ENCODE data around the gene PGGT1B. TPM values are rescaled to one million over a fixed set of nuclear protein-coding genes. Genes with fewer than 3 reads are reported as not detected.
A peak's percentile ranks its signal among the peaks of the same experiment; 100 is the strongest.

Gene PGGT1B
- total RNA-seq, result 10 to 100 TPM; 48.1 to 49.2 (median 49.2) TPM

GRCh38 chr5:115262321-115263077 lies at the start of gene PGGT1B:
Gene PGGT1B (minus strand): TSS chr5:115262877. CDS start chr5:115262851, 26 bp downstream.
- Mint-ChIP-seq H3K27me3 (ENCODE audit: low read depth) (no peaks in the 10 kb centered on the region), H3K36me3 (ENCODE audit: insufficient read depth) (peaks cover 6% of the 10 kb centered on the region), H3K9me3 (no peaks in the 10 kb centered on the region), H3K4me1 (ENCODE audit: low read depth) (peaks cover 41% of the 10 kb centered on the region), H3K4me3 (peak within 1 kb of the TSS; percentile 94)
- DNase-seq, result peak; percentile 63
- peak; percentile 98 for ATAC-seq

DNA sequence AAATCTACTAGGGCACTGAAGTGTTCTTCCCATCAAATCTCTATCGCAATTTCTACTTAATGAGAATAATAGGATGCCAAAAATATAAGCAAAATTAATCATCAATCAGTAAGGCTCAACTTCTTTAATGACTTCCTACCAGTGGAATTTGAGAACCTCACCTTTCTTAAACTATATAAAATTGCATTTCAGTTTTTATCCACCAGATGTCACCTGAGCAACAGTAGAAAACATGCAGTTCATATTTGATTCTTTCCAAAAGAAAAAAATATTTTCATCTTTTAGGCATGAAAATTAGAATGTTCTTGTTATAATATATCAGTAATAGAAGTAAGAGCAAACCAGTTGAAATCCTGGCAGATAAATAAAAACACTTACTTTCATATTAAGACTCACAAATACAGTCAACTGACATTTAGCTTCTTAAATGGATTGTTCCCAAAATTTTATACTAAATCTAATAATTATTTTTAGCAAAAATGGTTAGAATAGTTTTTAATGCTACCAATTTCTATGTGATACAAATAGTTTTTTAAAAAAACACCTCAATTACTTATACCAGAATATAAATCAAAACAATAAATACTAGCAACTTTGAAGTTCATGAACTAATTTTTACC lies 47.2 kb upstream of the PGGT1B start:
- no peak for ATAC-seq

GRCh38 chr5:115308815-115309214 lies 46.1 kb upstream of the PGGT1B start:
- H3K27me3 Mint-ChIP-seq (ENCODE audit: low read depth), result peaks cover 19% of the 10 kb centered on the region
- no peaks in the 10 kb centered on the region for H3K4me1 Mint-ChIP-seq (ENCODE audit: low read depth)
- no peak overlapping the region for H3K4me3 Mint-ChIP-seq
- DNase-seq (no peak), ATAC-seq (no peak)
- no peaks in the 10 kb centered on the region for H3K9me3 Mint-ChIP-seq
- H3K36me3 Mint-ChIP-seq (ENCODE audit: insufficient read depth), result no peaks in the 10 kb centered on the region

More for the DNA sequence above, 47.2 kb upstream of the PGGT1B start:
- H3K4me3 Mint-ChIP-seq, result no peak overlapping the region
- no peaks in the 10 kb centered on the region for H3K4me1 Mint-ChIP-seq (ENCODE audit: low read depth)
- no peaks in the 10 kb centered on the region for H3K9me3 Mint-ChIP-seq
- no peak for DNase-seq
- H3K27me3 Mint-ChIP-seq (ENCODE audit: low read depth), result peaks cover 19% of the 10 kb centered on the region
- H3K36me3 Mint-ChIP-seq (ENCODE audit: insufficient read depth), result no peaks in the 10 kb centered on the region

- Mint-ChIP-seq H3K27me3 (ENCODE audit: low read depth) (peaks cover 23% of the 10 kb centered on the region), H3K36me3 (ENCODE audit: insufficient read depth) (no peaks in the 10 kb centered on the region), H3K4me3 (no peak overlapping the region), H3K9me3 (no peaks in the 10 kb centered on the region), H3K4me1 (ENCODE audit: low read depth) (no peaks in the 10 kb centered on the region)
- no peak for DNase-seq
- no peak for ATAC-seq
Measured at GRCh38 chr5:115306011-115306536, 43.4 kb upstream of the PGGT1B start.

DNA sequence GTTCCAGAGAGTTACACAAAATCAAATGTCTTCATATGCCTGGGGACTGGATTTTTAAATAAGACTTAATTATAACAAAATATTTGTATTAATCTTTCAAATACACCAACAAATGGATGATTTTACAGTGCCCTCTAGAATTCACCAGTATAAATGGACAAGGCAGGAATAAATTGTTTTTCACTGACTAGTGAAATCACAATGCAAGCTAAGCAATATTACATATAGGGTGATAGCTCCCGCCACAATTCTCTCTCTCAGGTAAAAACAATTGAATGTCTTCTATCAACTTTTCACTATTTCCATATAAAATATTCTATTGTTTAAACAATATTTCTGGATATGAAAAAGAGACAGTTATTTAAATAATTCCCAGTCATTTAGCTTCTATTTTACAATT lies 41.8 kb upstream of the PGGT1B start:
- Mint-ChIP-seq H3K27me3 (ENCODE audit: low read depth) (peaks cover 23% of the 10 kb centered on the region), H3K4me1 (ENCODE audit: low read depth) (no peaks in the 10 kb centered on the region), H3K4me3 (no peak overlapping the region), H3K9me3 (no peaks in the 10 kb centered on the region), H3K36me3 (ENCODE audit: insufficient read depth) (no peaks in the 10 kb centered on the region)
- ATAC-seq (no peak), DNase-seq (no peak)

GRCh38 chr5:115298811-115299210 lies 36.1 kb upstream of the PGGT1B start:
- no peak overlapping the region for H3K4me3 Mint-ChIP-seq

DNA sequence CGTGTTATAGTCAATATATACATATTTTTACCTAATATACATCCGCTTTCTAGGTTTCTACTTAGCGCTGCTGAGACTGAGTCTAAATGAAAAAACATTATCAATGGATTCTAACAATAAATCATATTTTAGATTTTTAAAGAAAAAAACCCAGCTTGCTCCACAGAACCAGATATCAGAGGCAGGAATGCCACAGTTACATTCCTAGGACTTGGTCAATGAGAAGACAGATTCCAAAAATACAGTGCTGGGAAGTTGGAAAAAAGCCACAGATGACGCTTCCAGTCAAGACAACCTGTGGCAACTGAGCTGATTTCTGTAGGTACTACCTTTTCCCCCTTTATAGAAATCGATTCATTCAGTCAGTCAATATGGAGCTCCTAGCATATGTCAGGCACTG lies 34.4 kb upstream of the PGGT1B start:
- H3K36me3 Mint-ChIP-seq (ENCODE audit: insufficient read depth), result peaks cover 1% of the 10 kb centered on the region
- peak overlapping the region; percentile 40 for H3K4me3 Mint-ChIP-seq
- no peak for DNase-seq
- peaks cover 11% of the 10 kb centered on the region for H3K9me3 Mint-ChIP-seq
- H3K4me1 Mint-ChIP-seq (ENCODE audit: low read depth), result peaks cover 7% of the 10 kb centered on the region
- ATAC-seq, result no peak
- H3K27me3 Mint-ChIP-seq (ENCODE audit: low read depth), result peaks cover under 1% of the 10 kb centered on the region

More at GRCh38 chr5:115298811-115299210, 36.1 kb upstream of the PGGT1B start:
- Mint-ChIP-seq H3K36me3 (ENCODE audit: insufficient read depth) (no peaks in the 10 kb centered on the region), H3K27me3 (ENCODE audit: low read depth) (peaks cover 7% of the 10 kb centered on the region), H3K9me3 (no peaks in the 10 kb centered on the region), H3K4me1 (ENCODE audit: low read depth) (peaks cover 7% of the 10 kb centered on the region)
- ATAC-seq (no peak), DNase-seq (no peak)

DNA sequence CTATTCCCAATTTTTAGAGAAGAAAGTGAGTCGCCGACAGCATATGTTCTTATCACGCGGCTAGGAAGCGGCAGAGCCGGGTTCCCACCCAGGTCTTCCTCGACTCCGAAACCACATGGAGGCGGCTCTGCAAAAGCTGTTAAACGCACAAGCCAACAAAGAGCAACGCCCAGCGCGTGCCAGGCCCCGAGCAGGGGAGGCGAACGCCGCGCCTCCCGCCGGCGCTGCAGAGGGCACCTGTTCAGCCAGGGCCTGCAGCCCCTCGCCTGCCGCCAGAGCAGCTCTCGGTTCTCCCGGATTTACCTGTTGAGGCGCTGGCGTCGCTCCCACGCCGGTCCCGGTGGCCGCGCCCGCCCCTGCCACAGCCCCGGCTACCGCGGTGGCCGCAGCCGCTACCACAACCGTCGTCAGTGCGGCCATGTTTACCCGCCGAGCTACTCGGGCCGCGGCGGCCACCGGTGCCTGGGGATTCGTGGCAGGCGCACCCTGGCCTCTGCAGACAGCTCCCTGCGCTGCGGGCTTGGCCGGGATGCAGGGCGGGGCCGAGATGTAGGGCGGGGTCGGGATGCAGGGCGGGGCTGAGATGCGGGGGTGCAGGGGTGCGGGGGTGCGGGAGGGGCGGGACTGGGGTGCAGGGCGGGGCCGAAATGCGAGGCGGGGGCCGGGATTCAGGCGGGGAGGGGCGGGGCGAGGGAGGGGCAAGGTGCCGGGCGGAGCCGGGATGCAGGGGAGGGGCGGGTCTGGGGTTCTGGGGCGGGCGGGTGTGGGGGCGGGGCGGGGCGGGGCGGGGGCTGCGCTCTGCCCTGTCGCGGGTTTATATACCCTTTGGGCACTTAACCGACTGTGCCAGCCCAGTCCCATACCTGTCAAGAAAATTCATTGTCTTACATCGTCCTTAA lies 33.7 kb upstream of the PGGT1B start, which contains the start of gene CCDC112:
Gene CCDC112 (minus strand): TSS at position 531 of the 899 bp plus-strand sequence. CDS start 111 bp downstream, at position 420.
- ATAC-seq (peak; percentile 91), DNase-seq (peak; percentile 80)
- peaks cover 6% of the 10 kb centered on the region for H3K36me3 Mint-ChIP-seq (ENCODE audit: insufficient read depth)
- peaks cover 3% of the 10 kb centered on the region for H3K27me3 Mint-ChIP-seq (ENCODE audit: low read depth)
- peak within 1 kb of the TSS; percentile 80 for H3K4me3 Mint-ChIP-seq
- peaks cover 7% of the 10 kb centered on the region for H3K4me1 Mint-ChIP-seq (ENCODE audit: low read depth)
- peaks cover 15% of the 10 kb centered on the region for H3K9me3 Mint-ChIP-seq

DNA sequence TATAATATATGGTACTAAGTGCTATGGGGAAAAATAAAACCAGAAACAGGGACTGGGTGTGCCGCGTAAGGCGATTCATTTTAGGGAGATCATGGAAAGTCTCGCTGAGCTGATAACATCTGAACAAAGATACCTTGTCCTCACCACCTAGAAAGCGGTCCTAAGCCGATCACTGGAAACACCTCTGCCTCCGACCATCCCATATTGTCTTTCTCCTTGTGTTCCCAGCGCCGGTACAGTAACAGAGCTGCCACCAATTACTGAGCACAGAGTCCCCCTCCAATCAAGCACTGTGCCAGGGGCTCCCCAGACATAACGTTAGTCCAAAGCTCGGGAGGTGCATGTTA lies 33.1 kb upstream of the PGGT1B start:
- Mint-ChIP-seq H3K9me3 (peaks cover 15% of the 10 kb centered on the region), H3K4me1 (ENCODE audit: low read depth) (peaks cover 7% of the 10 kb centered on the region), H3K27me3 (ENCODE audit: low read depth) (peaks cover 3% of the 10 kb centered on the region), H3K36me3 (ENCODE audit: insufficient read depth) (peaks cover 6% of the 10 kb centered on the region), H3K4me3 (peak overlapping the region; percentile 80)
- ATAC-seq, result no peak
- DNase-seq, result no peak

GRCh38 chr5:115291397-115291796 lies 28.7 kb upstream of the PGGT1B start:
- ATAC-seq (no peak), DNase-seq (no peak)
- Mint-ChIP-seq H3K27me3 (ENCODE audit: low read depth) (peaks cover 3% of the 10 kb centered on the region), H3K36me3 (ENCODE audit: insufficient read depth) (peaks cover 6% of the 10 kb centered on the region), H3K4me1 (ENCODE audit: low read depth) (peaks cover 7% of the 10 kb centered on the region), H3K9me3 (peaks cover 15% of the 10 kb centered on the region), H3K4me3 (no peak overlapping the region)

DNA sequence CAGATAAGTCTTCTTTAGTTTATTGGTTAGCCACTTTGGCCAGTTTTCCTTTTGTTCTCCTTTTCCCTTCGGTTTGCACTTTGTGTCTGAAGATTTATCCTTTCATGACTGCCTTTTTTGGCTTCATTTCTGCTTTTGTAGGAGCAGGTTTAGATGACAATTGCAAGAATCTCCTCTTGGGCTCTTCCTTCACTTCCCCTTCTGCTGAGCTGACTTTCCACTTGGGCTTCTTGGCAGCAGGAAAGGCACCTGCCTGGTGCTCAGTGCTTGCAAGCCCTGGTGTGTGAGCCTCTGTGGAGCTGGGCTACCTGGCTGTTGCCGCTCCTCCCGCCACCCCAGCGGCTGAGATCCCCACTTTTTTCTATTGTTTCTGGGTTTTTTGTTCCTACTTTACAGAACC lies 26.4 kb upstream of the PGGT1B start:
- DNase-seq (no peak), ATAC-seq (no peak)
- Mint-ChIP-seq H3K4me3 (no peak overlapping the region), H3K27me3 (ENCODE audit: low read depth) (peaks cover 3% of the 10 kb centered on the region), H3K36me3 (ENCODE audit: insufficient read depth) (peaks cover 11% of the 10 kb centered on the region), H3K4me1 (ENCODE audit: low read depth) (no peaks in the 10 kb centered on the region), H3K9me3 (peaks cover 15% of the 10 kb centered on the region)

- Mint-ChIP-seq H3K4me1 (ENCODE audit: low read depth) (no peaks in the 10 kb centered on the region), H3K36me3 (ENCODE audit: insufficient read depth) (peaks cover 5% of the 10 kb centered on the region), H3K4me3 (no peak overlapping the region), H3K27me3 (ENCODE audit: low read depth) (no peaks in the 10 kb centered on the region), H3K9me3 (no peaks in the 10 kb centered on the region)
- DNase-seq (no peak), ATAC-seq (no peak)
Measured at GRCh38 chr5:115284021-115284420, 21.3 kb upstream of the PGGT1B start.

- no peaks in the 10 kb centered on the region for H3K9me3 Mint-ChIP-seq
- ATAC-seq (no peak), DNase-seq (no peak)
- H3K4me1 Mint-ChIP-seq (ENCODE audit: low read depth), result no peaks in the 10 kb centered on the region
- no peaks in the 10 kb centered on the region for H3K27me3 Mint-ChIP-seq (ENCODE audit: low read depth)
- H3K36me3 Mint-ChIP-seq (ENCODE audit: insufficient read depth), result peaks cover 5% of the 10 kb centered on the region
- no peak overlapping the region for H3K4me3 Mint-ChIP-seq
Measured at GRCh38 chr5:115282131-115282530, 19.5 kb upstream of the PGGT1B start.

DNA sequence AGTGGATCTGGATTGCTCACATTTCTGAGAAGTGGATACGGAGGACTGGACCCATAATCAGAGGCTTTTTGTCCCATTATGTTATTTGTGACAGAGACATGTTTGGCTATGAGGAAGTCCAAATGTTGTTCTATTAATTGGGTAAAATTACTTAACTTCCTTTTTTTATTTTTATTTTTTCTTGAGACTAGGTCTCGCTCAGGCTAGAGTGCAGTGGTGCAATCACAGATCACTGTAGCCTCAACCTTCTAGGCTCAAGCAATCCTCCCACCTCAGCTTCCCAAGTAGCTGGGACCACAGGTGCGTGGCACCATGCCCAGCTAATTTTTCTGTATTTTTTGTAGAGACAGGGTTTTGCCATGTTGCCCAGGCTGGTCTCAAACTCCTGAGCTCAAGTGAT lies 11.9 kb upstream of the PGGT1B start:
- Mint-ChIP-seq H3K27me3 (ENCODE audit: low read depth) (no peaks in the 10 kb centered on the region), H3K4me1 (ENCODE audit: low read depth) (no peaks in the 10 kb centered on the region), H3K9me3 (no peaks in the 10 kb centered on the region), H3K36me3 (ENCODE audit: insufficient read depth) (peaks cover 6% of the 10 kb centered on the region), H3K4me3 (no peak overlapping the region)
- DNase-seq (no peak), ATAC-seq (no peak)

Data from activated T-cell treated with anti-CD3 and anti-CD28 coated beads, Interleukin-2, amount 50 U/mL, for 4 hours (primary cell).